Gastrocnemius medialis (tissue), 4 donors: ENCODE data around the gene LNPEP. TPM values are rescaled to one million over a fixed set of nuclear protein-coding genes. Genes with fewer than 3 reads are reported as not detected.
A peak's percentile ranks its signal among the peaks of the same experiment; 100 is the strongest.

Experiments used
- ATAC-seq, 2 donors: fragments of 150-250 bp; one replicate each; pipeline ENCODE4 v1.9.1; 2016
- DNase-seq, 2 donors: peaks; one replicate each; pipeline ENCODE4 v3.0.0-alpha.2; 2019
- H3K27ac ChIP-seq, 4 donors: fragments of 200-600 bp; sonication (generic); 1 replicate in 1 of 4; 2 replicates in 3 of 4; pipeline ENCODE4 v1.5.1; 2016 to 2018; ENCODE audit warnings: mild to moderate bottlenecking in 2 of 4, moderate library complexity in 1 of 4
- H3K27me3 ChIP-seq, 3 donors: fragments of 200-600 bp; sonication (generic) in 2 of 3; 1 replicate in 1 of 3; 2 replicates in 2 of 3; pipeline versions ENCODE4 v1.5.1 to v1.6.0; 2016 to 2019; ENCODE audit warnings: mild to moderate bottlenecking in 1 of 3, moderate library complexity in 1 of 3
- H3K36me3 ChIP-seq, 2 donors: fragments of 200-600 bp; sonication (generic) in 1 of 2; one replicate each; pipeline ENCODE4 v1.5.1; 2017 to 2018
- H3K4me1 ChIP-seq, 2 donors: fragments of 200-600 bp; sonication (generic) in 1 of 2; one replicate each; pipeline ENCODE4 v1.5.1; 2016 to 2017; ENCODE audit warnings: mild to moderate bottlenecking in 2 of 2
- H3K4me3 ChIP-seq, 4 donors: fragments of 200-600 bp; sonication (generic) in 3 of 4; 1 replicate in 1 of 4; 2 replicates in 3 of 4; pipeline ENCODE4 v1.5.1; 2016 to 2019; ENCODE audit warnings: mild to moderate bottlenecking in 2 of 4
- H3K9me3 ChIP-seq, 3 donors: fragments of 200-600 bp; sonication (generic) in 2 of 3; 1 replicate in 1 of 3; 2 replicates in 2 of 3; pipeline ENCODE4 v1.5.1; 2016 to 2019
- CTCF ChIP-seq, 5 experiments: fragments of 450-650 bp in 3 of 5; fragments of 200-600 bp in 2 of 5; sonication (generic) in 2 of 5; IDR thresholded peaks in 4 of 5; conservative IDR thresholded peaks in 1 of 5; 1 replicate in 4 of 5; 2 replicates in 1 of 5; pipeline ENCODE4 v1.5.1; 2016 to 2019; ENCODE audit warnings: antibody characterized with exemption in 5 of 5, mild to moderate bottlenecking in 3 of 5, moderate library complexity in 3 of 5
- POLR2A ChIP-seq, 2 donors: fragments of 450-650 bp; IDR thresholded peaks; one replicate each; pipeline ENCODE4 v1.6.1; 2017; ENCODE audit warnings: antibody characterized with exemption in 2 of 2, mild to moderate bottlenecking in 2 of 2, moderate library complexity in 2 of 2
- in situ Hi-C, 4 donors: fragments of 200-750 bp; cut with MboI; loops; one replicate each; pipeline versions ENCODE4 v1.15.0 to v1.8.0; 2017; ENCODE audit warnings: low sequenced_read_pairs in 4 of 4
- intact Hi-C: fragments of 100-400 bp; cut with DNase I; formaldehyde crosslinking; loops from one replicate; pipeline ENCODE4 v1.15.1; 2023; ENCODE audit warnings: low total_unique reads
- total RNA-seq, 4 donors: library from RNA; depleted of rRNA; stranded (reverse); fragments of >200 nt; gene quantifications; one replicate each; pipeline versions ENCODE4 v1.1.0 to v1.2.3, GENCODE V29; 2016

LNPEP gene
- total RNA-seq, 4 donors from 2014 or later: 31.9 to 48.7 (median 33.1) TPM

- peak overlapping the region in 3 of 4 donors; percentile 43 to 57 (median 47) for H3K27ac ChIP-seq
- H3K36me3 ChIP-seq: no peaks in the 10 kb centered on the region
- in situ Hi-C loops (no loop called here), intact Hi-C loops (no loop called here)
- DNase-seq: no peak
- TF ChIP-seq CTCF (IDR thresholded peaks at IDR 0.05 in 4 of 5, conservative IDR thresholded peaks at IDR 0.05 in 1 of 5) (no peak), POLR2A (IDR thresholded peaks at IDR 0.05) (no peak)
- no peaks in the 10 kb centered on the region for H3K9me3 ChIP-seq
- no peak overlapping the region for H3K4me3 ChIP-seq
- H3K27me3 ChIP-seq: no peaks in the 10 kb centered on the region
- no peak for ATAC-seq
- peaks cover 55 to 65% of the 10 kb centered on the region in 2 donors for H3K4me1 ChIP-seq
Observed at GRCh38 chr5:96957254-96958049, 21.6 kb downstream of the LNPEP start.

- H3K9me3 ChIP-seq: no peaks in the 10 kb centered on the region
- no peak for TF ChIP-seq POLR2A (IDR thresholded peaks at IDR 0.05)
- TF ChIP-seq CTCF (IDR thresholded peaks at IDR 0.05 in 4 of 5, conservative IDR thresholded peaks at IDR 0.05 in 1 of 5): no peak
- ATAC-seq: no peak
- no peaks in the 10 kb centered on the region for H3K27me3 ChIP-seq
- H3K36me3 ChIP-seq: no peaks in the 10 kb centered on the region
- no peak overlapping the region for H3K4me3 ChIP-seq
- peaks cover 55 to 65% of the 10 kb centered on the region in 2 donors for H3K4me1 ChIP-seq
- H3K27ac ChIP-seq: peak overlapping the region in 3 of 4 donors; percentile 34 to 57 (median 43)
- intact Hi-C loops (no loop called here), in situ Hi-C loops (no loop called here)
- DNase-seq: no peak
Observed at GRCh38 chr5:96958977-96959376, 23.1 kb downstream of the LNPEP start.

DNA sequence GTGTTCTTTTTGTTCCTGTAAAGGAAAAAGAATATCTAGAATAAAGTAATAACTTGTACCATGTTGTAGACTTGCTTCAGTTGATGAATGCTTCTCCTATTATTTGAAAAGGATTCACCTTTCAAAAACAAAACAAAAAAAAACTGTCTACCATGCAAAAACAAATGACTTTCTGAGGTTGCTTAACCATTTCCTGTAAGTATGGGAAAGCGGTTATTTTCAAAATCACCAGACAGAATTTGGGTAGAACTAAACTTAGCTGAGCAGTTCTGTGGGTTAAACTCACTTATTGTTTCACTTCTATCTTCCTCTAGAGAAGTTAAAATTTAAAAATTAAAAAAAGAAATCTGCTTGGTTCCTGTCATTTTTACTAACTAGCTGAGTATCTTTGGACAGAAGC lies 25.2 kb downstream of the LNPEP start:
- H3K4me1 ChIP-seq: peaks cover 65 to 68% of the 10 kb centered on the region in 2 donors
- no peak for DNase-seq
- H3K27ac ChIP-seq: no peak overlapping the region

DNA sequence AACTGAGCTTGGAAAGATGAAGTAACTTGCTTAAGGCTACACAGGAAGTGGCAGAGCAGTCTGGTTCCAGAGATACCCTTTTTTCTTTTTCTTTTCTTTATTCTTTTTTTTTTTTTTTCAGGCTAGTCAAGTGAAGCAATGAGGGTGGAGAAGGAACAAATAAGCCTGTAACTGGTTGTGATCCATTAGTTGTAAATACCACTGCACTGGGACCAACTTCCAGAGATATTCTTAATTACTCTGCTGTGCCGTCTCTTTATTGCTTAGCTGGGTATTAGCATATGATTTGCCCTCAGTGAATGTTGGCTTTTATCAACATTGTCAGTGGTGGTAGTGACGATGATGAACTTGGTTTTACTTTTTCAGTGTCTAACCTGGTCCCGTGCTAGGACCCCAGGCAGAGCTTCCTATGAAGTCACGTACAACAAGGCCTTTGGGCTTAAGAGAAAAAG lies 26.7 kb downstream of the LNPEP start:
- in situ Hi-C loops: no loop called here
- Histone ChIP-seq H3K27ac (peak overlapping the region; percentile 36 to 73 (median 68)), H3K4me3 (no peak overlapping the region), H3K27me3 (no peaks in the 10 kb centered on the region), H3K36me3 (no peaks in the 10 kb centered on the region), H3K9me3 (no peaks in the 10 kb centered on the region), H3K4me1 (peaks cover 58 to 59% of the 10 kb centered on the region in 2 donors)
- DNase-seq (no peak), ATAC-seq (peak; percentile 21 to 25)
- no peak for TF ChIP-seq CTCF (IDR thresholded peaks at IDR 0.05 in 4 of 5, conservative IDR thresholded peaks at IDR 0.05 in 1 of 5)
- no peak for TF ChIP-seq POLR2A (IDR thresholded peaks at IDR 0.05)
- intact Hi-C loops: no loop called here

More for the DNA sequence above, 25.2 kb downstream of the LNPEP start:
- no peaks in the 10 kb centered on the region for H3K36me3 ChIP-seq
- no peaks in the 10 kb centered on the region for H3K27me3 ChIP-seq
- H3K4me3 ChIP-seq: no peak overlapping the region
- intact Hi-C loops (no loop called here), in situ Hi-C loops (no loop called here)
- ATAC-seq: no peak
- TF ChIP-seq POLR2A (IDR thresholded peaks at IDR 0.05): no peak
- no peak for TF ChIP-seq CTCF (IDR thresholded peaks at IDR 0.05 in 4 of 5, conservative IDR thresholded peaks at IDR 0.05 in 1 of 5)
- no peaks in the 10 kb centered on the region for H3K9me3 ChIP-seq
